ENCODE data around the gene HES6. TPM values are rescaled to one million over a fixed set of nuclear protein-coding genes. Genes with fewer than 3 reads are reported as not detected.

HES6 gene
- total and polyA plus RNA-seq, 2 of the 8 experiments (the other 6 are each of a cell fraction or from before 2014, with no cell fraction given) = 32.6 to 36.3 TPM

GRCh38 chr2:238265605-238266004 lies 25.8 kb upstream of the HES6 start:
- ChIA-PET CTCF (ENCODE audit: partially characterized antibody) (interaction anchor here (0.6 to 17.1 kb wide), 8 partner anchors 13 to 330 kb away, joined by 3 to 298 read pairs (median 6); partner anchors contain the start of gene KLHL30), POLR2A (ENCODE audit: partially characterized antibody) (no interaction called here)
- Histone ChIP-seq H3K23me2 (ENCODE audit: low read depth, low read length) (no peaks in the 10 kb centered on the region), H2AFZ (ENCODE audit: low read length) (no peak overlapping the region), H3K18ac (ENCODE audit: extremely low read depth, low read length) (no peak overlapping the region), H3K4me2 (ENCODE audit: insufficient read depth in 1 of 2, low read depth in 2 of 2, low read length in 2 of 2) (no peak overlapping the region), H3K9me3 (ENCODE audit: insufficient read depth in 2 of 2, low read depth in 1 of 2, low read length in 1 of 2) (no peaks in the 10 kb centered on the region), H4K8ac (ENCODE audit: extremely low read depth, insufficient read depth, low read length) (no peak overlapping the region), H3K27me3 (replicated peaks in 1 of 4; ENCODE audit: control insufficient read depth in 3 of 4, extremely low read depth in 1 of 4, insufficient read depth in 3 of 4, low read length in 3 of 4) (no peaks in the 10 kb centered on the region), H2BK120ac (replicated peaks; ENCODE audit: low read depth, low read length) (no peak overlapping the region), H3K79me2 (ENCODE audit: control insufficient read depth in 1 of 2, insufficient read depth in 2 of 2, low read length in 2 of 2) (no peaks in the 10 kb centered on the region), H3K56ac (replicated peaks; ENCODE audit: insufficient read length, low read depth, low read length) (no peak overlapping the region), H4K20me1 (replicated peaks in 1 of 2; ENCODE audit: control insufficient read depth in 1 of 2, insufficient read depth in 2 of 2, low read length in 2 of 2) (no peaks in the 10 kb centered on the region), H3K36me3 (ENCODE audit: control insufficient read depth in 2 of 4, insufficient read depth in 4 of 4, low read length in 3 of 4) (no peaks in the 10 kb centered on the region; a peak in 1 of 8 replicates), H3K4me1 (replicated peaks in 1 of 4; ENCODE audit: control insufficient read depth in 3 of 4, insufficient read depth in 4 of 4, low read length in 3 of 4) (peaks cover 0 to 2% (median 0%) of the 10 kb centered on the region in 4 experiments; a peak in 1 of 7 replicates), H2BK15ac (ENCODE audit: low read length) (no peak overlapping the region), H3K14ac (ENCODE audit: insufficient read length) (no peak overlapping the region), H3K4ac (replicated peaks; ENCODE audit: insufficient read length, low read depth, low read length) (no peak overlapping the region), H4K91ac (replicated peaks; ENCODE audit: insufficient read length, low read length) (no peak overlapping the region), H2BK5ac (ENCODE audit: low read depth, low read length) (no peak overlapping the region), H3K27ac (ENCODE audit: low read depth, low read length) (no peak overlapping the region), H2AK5ac (ENCODE audit: low read depth, low read length) (no peak overlapping the region), H2BK12ac (ENCODE audit: low read depth, low read length) (no peak overlapping the region), H3K9ac (replicated peaks in 1 of 4; ENCODE audit: extremely low read depth in 1 of 4, low read depth in 3 of 4, low read length in 3 of 4) (no peak overlapping the region), H3K4me3 (ENCODE audit: extremely low read depth in 1 of 4, insufficient read depth in 2 of 4, low read depth in 3 of 4, low read length in 4 of 4) (no peak overlapping the region), H3K23ac (ENCODE audit: insufficient read length) (no peak overlapping the region), H3K79me1 (ENCODE audit: low read depth, low read length) (no peaks in the 10 kb centered on the region), H2BK20ac (ENCODE audit: low read length) (no peak overlapping the region), H4K5ac (ENCODE audit: insufficient read length, low read depth, low read length) (no peak overlapping the region)
- DNase-seq (ENCODE audit: low read depth in 1 of 2, low spot score in 2 of 2) (no peak), FAIRE-seq (no peak)
- no peak for TF ChIP-seq HDAC2 (IDR thresholded peaks at IDR 0.05; ENCODE audit: borderline replicate concordance in 1 of 2, low read depth in 2 of 2, low read length in 2 of 2)
- TF ChIP-seq NRF1 (IDR thresholded peaks at IDR 0.05; ENCODE audit: low read depth, low read length) = no peak
- no peak for TF ChIP-seq SP1 (IDR thresholded peaks at IDR 0.05; ENCODE audit: low read depth, low read length)
- no peak for TF ChIP-seq SIN3A (conservative IDR thresholded peaks at IDR 0.05 in 1 of 2, IDR thresholded peaks at IDR 0.05 in 1 of 2; ENCODE audit: low read depth in 1 of 2, low read length in 2 of 2)
- no peak for TF ChIP-seq RAD21 (IDR thresholded peaks at IDR 0.05 in 1 of 2, conservative IDR thresholded peaks at IDR 0.05 in 1 of 2; ENCODE audit: low read depth in 2 of 2, low read length in 2 of 2)
- TF ChIP-seq CTBP2 (IDR thresholded peaks at IDR 0.05; ENCODE audit: borderline replicate concordance, insufficient read depth, insufficient read length, low read length) = no peak
- 93% methylated on average over 11 of the region's 11 CpGs; no CpG with 5 or more reads in 1 of the 2 experiments for WGBS, 2 experiments (ENCODE audit: extremely low coverage in 1 of 2, insufficient coverage in 1 of 2, insufficient read length in 1 of 2, insufficient replicate concordance in 2 of 2, low coverage in 1 of 2, low lambda C conversion rate in 2 of 2, missing lambda C conversion rate in 1 of 2)
